GM12874 (cell line): ENCODE measurements around the gene CCDC183.

Experiments used
- TF ChIP-seq, protein P1 (sequence below): IDR thresholded peaks from 2 replicates; pipeline ENCODE4 v1.5.1; 2011; ENCODE audit warnings: low read depth, mild to moderate bottlenecking, control low read depth, low read length, moderate library complexity; ENCODE audit not compliant: insufficient read depth

CCDC183 gene

DNA sequence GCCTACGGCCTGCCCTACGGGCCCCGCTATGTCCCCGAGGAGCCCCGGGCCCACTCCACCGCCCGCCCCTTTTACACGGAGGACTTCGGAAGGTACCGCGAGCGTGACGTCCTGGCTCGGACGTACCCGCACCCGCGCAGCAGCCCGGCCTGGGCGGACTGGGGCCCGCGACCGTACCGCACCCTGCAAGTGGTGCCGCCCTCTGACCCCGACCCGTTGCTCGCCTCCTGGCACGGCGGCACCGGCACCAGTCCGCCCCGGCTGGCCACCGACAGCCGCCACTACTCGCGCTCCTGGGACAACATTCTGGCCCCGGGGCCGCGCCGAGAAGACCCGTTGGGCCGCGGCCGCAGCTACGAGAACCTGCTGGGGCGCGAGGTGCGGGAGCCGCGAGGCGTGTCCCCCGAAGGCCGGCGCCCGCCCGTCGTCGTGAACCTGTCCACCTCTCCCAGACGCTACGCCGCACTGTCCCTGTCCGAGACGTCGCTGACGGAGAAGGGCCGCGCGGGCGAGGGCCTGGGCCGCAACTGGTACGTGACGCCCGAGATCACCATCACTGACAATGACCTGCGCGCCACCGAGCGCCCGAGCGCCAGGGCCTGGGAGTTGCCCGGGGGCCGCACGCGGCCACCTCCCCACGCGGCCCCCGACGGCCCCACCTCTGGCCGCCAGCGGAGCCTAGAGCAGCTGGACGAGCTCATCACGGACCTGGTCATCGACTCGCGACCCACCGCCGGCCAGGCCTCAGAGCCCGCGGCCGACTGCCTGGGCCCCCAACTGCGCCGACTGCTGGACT lies 49.5 kb downstream of the CCDC183 start:
- TF ChIP-seq, protein P1, sequence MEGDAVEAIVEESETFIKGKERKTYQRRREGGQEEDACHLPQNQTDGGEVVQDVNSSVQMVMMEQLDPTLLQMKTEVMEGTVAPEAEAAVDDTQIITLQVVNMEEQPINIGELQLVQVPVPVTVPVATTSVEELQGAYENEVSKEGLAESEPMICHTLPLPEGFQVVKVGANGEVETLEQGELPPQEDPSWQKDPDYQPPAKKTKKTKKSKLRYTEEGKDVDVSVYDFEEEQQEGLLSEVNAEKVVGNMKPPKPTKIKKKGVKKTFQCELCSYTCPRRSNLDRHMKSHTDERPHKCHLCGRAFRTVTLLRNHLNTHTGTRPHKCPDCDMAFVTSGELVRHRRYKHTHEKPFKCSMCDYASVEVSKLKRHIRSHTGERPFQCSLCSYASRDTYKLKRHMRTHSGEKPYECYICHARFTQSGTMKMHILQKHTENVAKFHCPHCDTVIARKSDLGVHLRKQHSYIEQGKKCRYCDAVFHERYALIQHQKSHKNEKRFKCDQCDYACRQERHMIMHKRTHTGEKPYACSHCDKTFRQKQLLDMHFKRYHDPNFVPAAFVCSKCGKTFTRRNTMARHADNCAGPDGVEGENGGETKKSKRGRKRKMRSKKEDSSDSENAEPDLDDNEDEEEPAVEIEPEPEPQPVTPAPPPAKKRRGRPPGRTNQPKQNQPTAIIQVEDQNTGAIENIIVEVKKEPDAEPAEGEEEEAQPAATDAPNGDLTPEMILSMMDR, result no peak

DNA sequence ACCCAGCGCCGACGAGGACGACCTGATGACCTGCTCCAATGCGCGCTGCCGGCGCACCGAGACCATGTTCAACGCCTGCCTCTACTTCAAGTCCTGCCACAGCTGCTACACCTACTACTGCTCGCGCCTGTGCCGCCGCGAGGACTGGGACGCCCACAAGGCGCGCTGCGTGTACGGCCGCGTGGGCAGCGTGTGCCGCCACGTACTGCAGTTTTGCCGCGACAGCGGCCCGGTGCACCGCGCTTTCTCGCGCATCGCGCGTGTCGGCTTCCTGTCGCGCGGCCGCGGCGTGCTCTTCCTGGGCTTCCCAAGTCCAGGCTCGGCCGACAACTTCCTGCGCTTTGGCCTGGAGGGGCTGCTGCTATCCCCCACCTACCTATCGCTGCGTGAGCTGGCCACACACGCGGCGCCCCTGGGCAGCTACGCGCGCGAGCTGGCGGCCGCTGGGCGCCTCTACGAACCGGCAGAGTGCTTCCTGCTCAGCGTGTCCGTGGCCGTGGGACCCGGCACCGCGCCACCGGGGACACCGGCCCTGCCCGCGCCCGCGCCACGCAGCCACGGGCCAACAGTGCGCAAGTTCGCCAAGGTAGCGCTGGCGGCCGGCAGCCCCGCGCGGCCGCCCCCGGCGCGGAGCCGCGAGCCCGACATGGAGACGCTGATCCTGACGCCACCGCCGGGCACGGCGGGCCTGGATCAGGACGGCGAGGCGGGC lies 50.4 kb downstream of the CCDC183 start:
- TF ChIP-seq, protein P1, result no peak

DNA sequence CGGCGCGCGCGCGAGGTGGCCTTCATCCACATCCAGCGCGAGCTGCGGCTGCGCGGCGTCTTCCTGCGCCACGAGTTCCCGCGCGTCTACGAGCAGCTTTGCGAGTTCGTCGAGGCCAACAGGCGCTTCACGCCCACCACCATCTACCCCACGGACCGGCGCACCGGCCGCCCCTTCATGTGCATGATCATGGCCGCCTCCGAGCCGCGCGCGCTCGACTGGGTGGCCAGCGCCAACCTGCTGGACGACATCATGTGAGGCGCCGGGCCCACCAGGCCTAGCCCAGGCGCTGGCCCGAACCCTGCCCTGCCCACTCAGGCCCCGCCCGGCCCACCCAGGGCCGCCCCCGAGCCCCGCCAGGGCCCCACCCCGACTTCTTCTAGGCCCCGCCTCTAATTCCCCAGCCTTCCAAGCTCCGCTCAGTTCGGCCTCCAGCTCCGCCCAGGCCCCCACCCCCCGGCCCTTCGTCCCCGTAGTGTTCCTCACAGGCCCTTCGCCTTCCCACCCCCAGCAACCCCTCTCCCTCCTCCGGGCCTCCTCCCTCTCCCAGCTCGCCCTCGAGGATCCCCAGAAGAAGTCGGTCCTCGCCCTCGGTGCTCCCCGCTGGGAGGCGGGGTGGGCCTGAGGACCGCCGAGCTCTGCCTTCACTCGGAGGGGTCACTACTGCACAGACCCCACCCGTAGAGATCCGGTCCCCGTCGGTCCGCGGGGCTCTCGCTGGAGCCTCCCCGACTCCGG lies 51.1 kb downstream of the CCDC183 start:
- TF ChIP-seq, protein P1, result no peak

DNA sequence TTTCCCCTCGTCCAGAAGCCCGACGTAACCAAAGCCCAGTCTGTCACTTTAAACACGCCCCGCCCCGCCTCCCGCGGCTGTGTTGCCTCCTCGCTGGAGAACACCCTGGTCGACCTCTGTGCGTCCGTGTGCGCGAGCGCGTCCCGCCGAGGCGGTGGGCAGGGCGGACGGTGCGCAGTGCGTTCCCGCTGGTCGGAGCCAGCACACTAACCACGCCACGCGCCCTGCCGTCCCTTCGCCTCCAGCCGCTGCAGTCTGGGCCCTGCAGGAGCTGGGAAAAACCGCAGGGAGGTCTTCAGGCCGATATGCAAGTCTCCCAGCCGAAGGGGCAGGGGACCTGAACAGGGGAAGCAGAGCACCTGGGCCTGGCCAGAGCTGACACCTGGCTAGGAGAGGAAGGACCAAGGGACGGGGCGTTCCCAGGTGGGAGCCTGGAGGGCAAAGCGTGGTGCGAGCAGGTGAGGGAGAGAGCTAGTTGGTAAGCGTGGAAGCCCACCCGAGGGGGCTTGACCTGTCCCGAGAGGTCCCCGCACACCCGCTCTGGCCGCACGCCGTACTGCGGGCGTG lies 51.8 kb downstream of the CCDC183 start:
- TF ChIP-seq, protein P1, result no peak

DNA sequence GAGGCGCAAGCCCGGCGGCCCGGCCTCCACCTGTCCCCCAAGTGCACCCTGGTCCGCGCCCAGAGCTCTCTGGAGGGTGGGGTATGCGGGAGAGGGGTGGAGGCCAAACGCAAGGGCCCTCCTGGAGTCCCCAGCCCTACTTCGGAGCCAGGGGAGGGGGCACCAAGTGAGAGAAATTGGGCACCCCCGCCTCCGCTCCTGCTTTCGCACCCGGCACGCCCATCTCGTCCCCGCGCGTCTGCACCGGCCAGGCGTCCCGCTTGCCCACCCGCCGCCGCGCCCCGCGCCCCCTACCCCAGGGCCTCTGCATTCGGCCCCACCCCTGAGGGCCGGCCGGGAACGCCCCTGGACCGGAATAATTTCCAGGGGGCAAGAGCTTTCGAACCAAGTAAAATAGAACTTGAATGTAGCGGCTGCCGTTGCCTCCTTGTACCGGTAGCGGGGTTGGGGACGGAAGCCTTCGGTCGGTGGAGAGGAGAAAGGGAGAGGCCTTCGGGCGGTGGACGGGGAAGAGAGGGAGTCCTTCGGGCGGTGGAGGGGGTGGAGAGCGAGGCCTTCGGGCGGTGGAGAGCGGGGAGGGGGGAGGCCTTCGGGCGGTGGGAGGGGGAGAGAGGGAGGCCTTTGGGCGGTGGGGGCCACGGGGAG lies 52.4 kb downstream of the CCDC183 start:
- TF ChIP-seq, protein P1, result no peak

DNA sequence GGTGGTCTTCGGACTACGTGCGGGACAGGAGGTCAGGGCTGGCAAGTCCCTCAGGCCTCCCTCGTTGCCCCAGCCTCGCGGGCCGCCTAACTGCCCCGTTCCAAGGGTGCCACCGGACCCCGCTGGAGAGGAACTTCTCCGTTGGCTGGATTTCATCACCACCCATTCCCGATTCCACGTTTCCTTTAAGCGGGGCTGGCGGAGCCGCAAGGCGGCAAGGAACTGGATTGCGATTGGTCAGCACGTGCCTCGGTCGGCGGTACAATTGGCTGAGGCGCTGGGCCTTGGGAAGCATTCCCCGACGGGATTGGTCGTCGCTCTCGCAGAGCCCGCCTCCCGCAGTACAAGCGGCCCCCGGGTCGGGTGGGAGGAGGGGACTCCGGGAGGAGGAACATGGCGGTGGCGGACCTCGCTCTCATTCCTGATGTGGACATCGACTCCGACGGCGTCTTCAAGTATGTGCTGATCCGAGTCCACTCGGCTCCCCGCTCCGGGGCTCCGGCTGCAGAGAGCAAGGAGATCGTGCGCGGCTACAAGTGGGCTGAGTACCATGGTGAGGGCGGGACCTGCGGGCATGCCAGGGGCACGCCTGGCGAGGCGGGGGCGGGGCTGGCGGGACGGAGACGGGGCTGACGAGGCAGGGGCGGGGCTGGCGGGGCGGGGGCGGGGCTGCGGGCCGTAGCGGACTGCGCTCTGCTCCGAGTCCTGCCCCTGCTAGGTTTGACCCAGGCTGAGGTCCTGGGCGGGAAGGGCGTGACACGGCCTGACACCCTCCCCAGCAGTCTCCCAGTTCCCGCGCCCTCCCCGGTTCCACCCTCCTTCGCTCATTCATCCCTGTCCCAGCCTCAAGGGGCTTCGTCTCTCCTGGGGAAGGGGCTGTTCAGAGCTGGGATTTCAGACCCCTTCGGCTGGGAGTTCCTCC lies 53.2 kb downstream of the CCDC183 start, which contains the start of gene PHPT1:
PHPT1 (plus strand) TSS at position 372 of the 922 bp plus-strand sequence; CDS start at position 394, 22 bp downstream.
- TF ChIP-seq, protein P1, result no peak
